ENCODE results near the gene RYR3. TPM values are rescaled to one million over a fixed set of nuclear protein-coding genes. Genes with fewer than 3 reads are reported as not detected.

RYR3 gene
- polyA plus RNA-seq, 1 donor (not counting 4 experiments of a cell fraction or from before 2014, with no cell fraction given): 0.04 TPM

GRCh38 chr15:33425142-33425541, 114.4 kb downstream of the RYR3 start:
- Histone ChIP-seq H4K20me1 (ENCODE audit: control insufficient read depth, extremely low read depth, insufficient read depth, low read length) (no peaks in the 10 kb centered on the region), H3K36me3 (ENCODE audit: control insufficient read depth in 2 of 2, extremely low read depth in 1 of 2, insufficient read depth in 2 of 2, low read length in 2 of 2) (no peaks in the 10 kb centered on the region), H3K9me1 (ENCODE audit: control insufficient read depth, extremely low read depth, insufficient read depth, low read length) (no peaks in the 10 kb centered on the region), H3K4me2 (ENCODE audit: control insufficient read depth, extremely low read depth, insufficient read depth, low read depth, low read length) (peak overlapping the region; percentile 45), H3K27ac (ENCODE audit: control insufficient read depth, insufficient read depth, low read length) (peak overlapping the region; percentile 21), H3K4me3 (ENCODE audit: control insufficient read depth in 2 of 3, extremely low read depth in 1 of 3, insufficient read depth in 2 of 3, low read depth in 1 of 3, low read length in 3 of 3) (no peak overlapping the region), H3K27me3 (ENCODE audit: control insufficient read depth, extremely low read depth, insufficient read depth, low read length) (no peaks in the 10 kb centered on the region), H2AFZ (ENCODE audit: control insufficient read depth, low read length) (no peak overlapping the region), H3K79me2 (ENCODE audit: control insufficient read depth, insufficient read depth, low read length) (no peaks in the 10 kb centered on the region), H3K9me3 (ENCODE audit: control insufficient read depth, low read depth, low read length) (no peaks in the 10 kb centered on the region), H3K9ac (ENCODE audit: control insufficient read depth, extremely low read depth, insufficient read depth, low read length) (no peak overlapping the region), H3K4me1 (ENCODE audit: control insufficient read depth, extremely low read depth, insufficient read depth, low read length) (peaks cover 12% of the 10 kb centered on the region)
- DNase-seq (ENCODE audit: low read depth, low spot score): peak; percentile 72
- TF ChIP-seq CTCF (optimal IDR thresholded peaks at IDR 0.05 in 1 of 3, IDR thresholded peaks at IDR 0.05 in 1 of 3, conservative IDR thresholded peaks at IDR 0.05 in 1 of 3; ENCODE audit: extremely low read depth in 1 of 3, insufficient read depth in 2 of 3, low read length in 3 of 3) (no peak), EZH2 (IDR thresholded peaks at IDR 0.05; ENCODE audit: low read length) (no peak)
- dilution Hi-C loops (cut with MboI; ENCODE audit: extremely low pct_ligation_motif_present, low sequenced_read_pairs): no loop called here
- peak; percentile 91 for FAIRE-seq

- Histone ChIP-seq H3K27me3 (ENCODE audit: control insufficient read depth, extremely low read depth, insufficient read depth, low read length) (no peaks in the 10 kb centered on the region), H3K4me1 (ENCODE audit: control insufficient read depth, extremely low read depth, insufficient read depth, low read length) (no peaks in the 10 kb centered on the region), H2AFZ (ENCODE audit: control insufficient read depth, low read length) (no peak overlapping the region), H3K4me3 (ENCODE audit: control insufficient read depth in 2 of 3, extremely low read depth in 1 of 3, insufficient read depth in 2 of 3, low read depth in 1 of 3, low read length in 3 of 3) (no peak overlapping the region), H4K20me1 (ENCODE audit: control insufficient read depth, extremely low read depth, insufficient read depth, low read length) (no peaks in the 10 kb centered on the region), H3K9me3 (ENCODE audit: control insufficient read depth, low read depth, low read length) (no peaks in the 10 kb centered on the region), H3K9me1 (ENCODE audit: control insufficient read depth, extremely low read depth, insufficient read depth, low read length) (no peaks in the 10 kb centered on the region), H3K36me3 (ENCODE audit: control insufficient read depth in 2 of 2, extremely low read depth in 1 of 2, insufficient read depth in 2 of 2, low read length in 2 of 2) (no peaks in the 10 kb centered on the region), H3K9ac (ENCODE audit: control insufficient read depth, extremely low read depth, insufficient read depth, low read length) (no peak overlapping the region), H3K79me2 (ENCODE audit: control insufficient read depth, insufficient read depth, low read length) (no peaks in the 10 kb centered on the region), H3K4me2 (ENCODE audit: control insufficient read depth, extremely low read depth, insufficient read depth, low read depth, low read length) (no peak overlapping the region), H3K27ac (ENCODE audit: control insufficient read depth, insufficient read depth, low read length) (no peak overlapping the region)
- DNase-seq (ENCODE audit: low read depth, low spot score): no peak
- dilution Hi-C loops (cut with MboI; ENCODE audit: extremely low pct_ligation_motif_present, low sequenced_read_pairs): no loop called here
- FAIRE-seq: no peak
- TF ChIP-seq CTCF (optimal IDR thresholded peaks at IDR 0.05 in 1 of 3, IDR thresholded peaks at IDR 0.05 in 1 of 3, conservative IDR thresholded peaks at IDR 0.05 in 1 of 3; ENCODE audit: extremely low read depth in 1 of 3, insufficient read depth in 2 of 3, low read length in 3 of 3): no peak
- TF ChIP-seq EZH2 (IDR thresholded peaks at IDR 0.05; ENCODE audit: low read length): no peak
Measured at GRCh38 chr15:33430577-33430976, 119.8 kb downstream of the RYR3 start.
